Endothelial cell of umbilical vein (primary cell): Measurements from ENCODE around the gene GRM8.

Source experiments
- CTCF ChIP-seq, 2 donors: IDR thresholded peaks; 1 replicate in 1 of 2; 2 replicates in 1 of 2; pipeline ENCODE4 v1.5.1; 2011; ENCODE audit warnings: low read length in 2 of 2, mild to moderate bottlenecking in 2 of 2, moderate library complexity in 2 of 2, control low read depth in 1 of 2, inconsistent platforms in 1 of 2, low read depth in 1 of 2; ENCODE audit not compliant: insufficient read depth in 1 of 2; ENCODE audit errors: extremely low read depth in 1 of 2
- EZH2 ChIP-seq: IDR thresholded peaks from 2 replicates; pipeline ENCODE4 v1.6.1; 2012; ENCODE audit warnings: borderline replicate concordance, low read depth, mild to moderate bottlenecking, moderate library complexity, low read length, inconsistent platforms; ENCODE audit not compliant: severe bottlenecking
- MAX ChIP-seq: IDR thresholded peaks from 2 replicates; pipeline ENCODE4 v1.6.1; 2011; ENCODE audit not compliant: insufficient read depth, insufficient read length
- POLR2A ChIP-seq: IDR thresholded peaks from 2 replicates; pipeline ENCODE4 v1.6.1; 2012; ENCODE audit warnings: low read depth, mild to moderate bottlenecking, control low read depth, low read length
- POLR2AphosphoS5 ChIP-seq: IDR thresholded peaks from 2 replicates; pipeline ENCODE4 v1.6.1; 2012; ENCODE audit warnings: low read depth, mild to moderate bottlenecking, control low read depth, low read length, moderate library complexity; ENCODE audit not compliant: insufficient read depth

- TF ChIP-seq MAX (no peak), EZH2 (no peak), POLR2A (no peak), CTCF (IDR thresholded peaks at IDR 0.05; ENCODE audit: extremely low read depth in 1 of 2, insufficient read depth in 1 of 2, low read depth in 1 of 2, low read length in 2 of 2) (no peak), POLR2AphosphoS5 (no peak)
Observed at GRCh38 chr7:126398851-126399529, 853.8 kb downstream of the GRM8 start.
